ENCODE results near the gene CARMIL1. TPM values are rescaled to one million over a fixed set of nuclear protein-coding genes. Genes with fewer than 3 reads are reported as not detected.

CARMIL1 gene
- total and polyA plus RNA-seq, 11 donors, result 2.4 to 9.1 (median 5.3) TPM

GRCh38 chr6:25242567-25242966, 36.6 kb upstream of the CARMIL1 start:
- no peak for ATAC-seq
- Histone ChIP-seq H3K36me3 (no peaks in the 10 kb centered on the region), H3K27ac (no peak overlapping the region), H3K4me1 (peaks cover 0 to 6% (median 0%) of the 10 kb centered on the region in 12 donors), H3K9me3 (no peaks in the 10 kb centered on the region), H3K27me3 (no peaks in the 10 kb centered on the region), H3K4me3 (no peak overlapping the region)
- TF ChIP-seq CTCF (IDR thresholded peaks at IDR 0.05), result no peak
- no peak for TF ChIP-seq POLR2A (IDR thresholded peaks at IDR 0.05)
- 91 to 95% (median 94%) methylated on average over 2 of the region's 2 CpGs for WGBS, 4 donors
- no peak for DNase-seq
- intact Hi-C loops (cut with DNase I), result no loop called here

- no peak for DNase-seq
- H3K27ac ChIP-seq, result no peak overlapping the region
- H3K36me3 ChIP-seq, result no peaks in the 10 kb centered on the region
- intact Hi-C loops (cut with DNase I), result no loop called here
- H3K4me3 ChIP-seq, result no peak overlapping the region
- H3K27me3 ChIP-seq, result no peaks in the 10 kb centered on the region
- no peak for ATAC-seq
- H3K4me1 ChIP-seq, result no peaks in the 10 kb centered on the region
- H3K9me3 ChIP-seq, result no peaks in the 10 kb centered on the region
- TF ChIP-seq CTCF (IDR thresholded peaks at IDR 0.05), result no peak
- TF ChIP-seq POLR2A (IDR thresholded peaks at IDR 0.05), result no peak
Observed at GRCh38 chr6:25244865-25245264, 34.3 kb upstream of the CARMIL1 start.

GRCh38 chr6:25248123-25248522, 31.1 kb upstream of the CARMIL1 start:
- TF ChIP-seq POLR2A (IDR thresholded peaks at IDR 0.05) (no peak), CTCF (IDR thresholded peaks at IDR 0.05) (no peak)
- Histone ChIP-seq H3K4me3 (no peak overlapping the region), H3K4me1 (no peaks in the 10 kb centered on the region), H3K27me3 (no peaks in the 10 kb centered on the region), H3K27ac (no peak overlapping the region), H3K9me3 (no peaks in the 10 kb centered on the region), H3K36me3 (no peaks in the 10 kb centered on the region)
- no peak for DNase-seq
- WGBS, 4 donors, result 91 to 100% (median 96%) methylated on average over 1 of the region's 1 CpG
- no peak for ATAC-seq
- intact Hi-C loops (cut with DNase I), result no loop called here

- no peaks in the 10 kb centered on the region for H3K4me1 ChIP-seq
- no peaks in the 10 kb centered on the region for H3K27me3 ChIP-seq
- H3K4me3 ChIP-seq, result no peak overlapping the region
- no peaks in the 10 kb centered on the region for H3K36me3 ChIP-seq
- H3K9me3 ChIP-seq, result no peaks in the 10 kb centered on the region
- DNase-seq (no peak), ATAC-seq (no peak)
- H3K27ac ChIP-seq, result no peak overlapping the region
- no peak for TF ChIP-seq POLR2A (IDR thresholded peaks at IDR 0.05)
- no peak for TF ChIP-seq CTCF (IDR thresholded peaks at IDR 0.05)
- 68 to 100% (median 83%) methylated on average over 1 of the region's 1 CpG for WGBS, 4 donors
- intact Hi-C loops (cut with DNase I), result no loop called here
Observed at GRCh38 chr6:25249133-25249532, 30.0 kb upstream of the CARMIL1 start.

Measured in heart left ventricle (tissue), 16 donors.